Neuron (in vitro differentiated cells): ENCODE data around the gene GPR151.

ENCODE experiments used
- H2AFZ ChIP-seq: one replicate; pipeline ENCODE4 v1.6.1; 2013; ENCODE audit warnings: low read depth, mild to moderate bottlenecking, inconsistent platforms, low read length, moderate library complexity
- H3K27me3 ChIP-seq: one replicate; pipeline ENCODE4 v1.6.1; 2013; ENCODE audit warnings: low read length; ENCODE audit not compliant: insufficient read depth
- H3K36me3 ChIP-seq: one replicate; pipeline ENCODE4 v1.6.1; 2013; ENCODE audit warnings: low read length; ENCODE audit not compliant: insufficient read depth
- H3K4me1 ChIP-seq: one replicate; pipeline ENCODE4 v1.6.1; 2013; ENCODE audit warnings: low read length; ENCODE audit not compliant: insufficient read depth
- H3K4me3 ChIP-seq: 2 replicates; pipeline ENCODE4 v1.5.1; 2013; ENCODE audit warnings: mild to moderate bottlenecking, low read length, moderate library complexity
- H3K9me3 ChIP-seq: one replicate; pipeline ENCODE4 v1.6.1; 2013; ENCODE audit warnings: low read length

GPR151 gene

DNA sequence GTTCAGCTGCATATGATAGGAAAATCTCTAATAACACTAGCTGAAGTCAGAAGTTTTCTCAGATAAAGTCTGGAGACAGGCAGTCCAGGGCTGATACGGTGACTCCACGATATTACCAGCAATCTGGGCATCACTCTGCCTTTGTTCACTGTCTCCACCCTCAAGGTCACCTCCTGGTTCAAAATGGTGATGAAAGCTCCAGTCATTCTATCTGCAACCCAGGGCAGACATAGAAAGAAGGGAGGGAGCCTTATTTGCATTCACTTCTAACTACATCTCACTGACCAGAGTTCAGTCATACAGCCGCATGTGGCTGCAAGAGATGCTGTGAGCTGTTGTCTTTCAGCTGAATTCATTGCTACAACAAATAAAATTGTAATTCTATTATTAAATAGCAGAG lies 22.4 kb upstream of the GPR151 start:
- no peak overlapping the region for H3K4me3 ChIP-seq
- no peaks in the 10 kb centered on the region for H3K27me3 ChIP-seq
- H3K36me3 ChIP-seq: no peaks in the 10 kb centered on the region
- no peaks in the 10 kb centered on the region for H3K9me3 ChIP-seq
- H2AFZ ChIP-seq: no peak overlapping the region
- peaks cover 21% of the 10 kb centered on the region for H3K4me1 ChIP-seq

DNA sequence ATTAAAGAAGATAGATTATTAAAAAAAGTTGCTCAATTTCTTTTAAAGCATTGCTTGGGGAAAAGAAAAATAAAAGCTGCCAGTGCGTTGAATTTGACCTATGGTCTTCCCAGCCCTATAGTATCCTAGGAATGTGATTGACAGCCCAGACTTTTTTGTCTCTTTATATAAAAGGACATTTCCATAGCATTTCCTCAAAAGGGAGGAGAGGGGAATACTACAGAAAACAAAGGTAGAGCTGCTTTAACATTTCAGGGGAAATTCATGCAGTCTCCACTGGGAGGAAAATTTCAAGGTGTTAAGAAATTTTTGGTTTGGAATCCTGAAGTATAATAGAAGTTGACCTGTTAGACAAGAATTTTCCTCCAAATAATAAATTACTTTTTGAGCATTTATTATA lies 17.9 kb upstream of the GPR151 start:
- Histone ChIP-seq H2AFZ (no peak overlapping the region), H3K4me3 (no peak overlapping the region), H3K9me3 (no peaks in the 10 kb centered on the region), H3K27me3 (no peaks in the 10 kb centered on the region), H3K36me3 (no peaks in the 10 kb centered on the region), H3K4me1 (peaks cover 15% of the 10 kb centered on the region)

DNA sequence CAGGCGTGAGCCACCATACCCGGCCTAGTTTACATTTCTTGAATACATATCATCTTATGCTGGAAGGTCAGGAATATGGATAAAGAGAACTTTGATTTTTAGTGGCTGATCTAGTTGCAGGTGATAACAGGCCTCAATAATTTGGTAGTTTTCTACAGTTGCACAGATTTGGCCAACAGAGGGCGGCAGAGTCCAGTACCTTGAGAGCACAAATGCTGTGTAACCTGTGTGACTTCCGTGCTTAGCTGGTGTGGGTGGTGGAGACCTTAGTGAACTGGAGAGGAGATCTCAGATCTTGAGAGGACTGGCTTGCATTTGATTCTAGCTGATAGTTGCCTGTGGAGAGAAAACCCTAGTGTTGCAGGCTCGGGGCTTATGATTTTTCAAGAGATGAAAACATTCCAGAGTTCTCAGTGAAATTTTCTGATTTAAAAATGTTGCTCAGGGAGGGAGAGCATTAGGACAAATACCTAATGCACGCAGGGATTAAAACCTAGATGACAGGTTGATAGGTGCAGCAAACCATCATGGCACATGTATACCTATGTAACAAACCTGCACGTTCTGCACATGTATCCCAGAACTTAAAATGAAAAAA lies 17.4 kb upstream of the GPR151 start:
- Histone ChIP-seq H3K9me3 (no peaks in the 10 kb centered on the region), H2AFZ (no peak overlapping the region), H3K27me3 (no peaks in the 10 kb centered on the region), H3K4me3 (no peak overlapping the region), H3K4me1 (peaks cover 15% of the 10 kb centered on the region), H3K36me3 (no peaks in the 10 kb centered on the region)

DNA sequence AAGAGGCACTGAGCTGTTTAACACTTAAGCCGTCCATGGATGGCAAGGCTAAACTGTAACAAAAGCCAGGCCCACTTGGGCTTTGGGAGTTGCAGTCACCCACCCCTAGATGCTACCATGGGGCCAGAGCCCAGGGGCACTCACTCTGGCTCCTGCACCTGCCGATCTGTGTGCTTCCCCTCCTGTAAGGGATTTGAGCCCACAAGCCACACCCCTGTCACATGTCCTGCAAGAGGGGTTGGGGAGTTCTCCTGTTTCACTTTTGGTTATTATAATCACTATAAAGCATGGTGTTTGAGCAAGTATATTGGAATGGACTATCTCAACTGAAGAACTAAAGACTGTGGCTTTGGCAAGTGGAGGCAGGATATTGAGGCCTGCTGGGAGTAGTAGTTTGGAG lies 14.0 kb upstream of the GPR151 start:
- Histone ChIP-seq H3K4me1 (peaks cover 15% of the 10 kb centered on the region), H2AFZ (no peak overlapping the region), H3K27me3 (no peaks in the 10 kb centered on the region), H3K9me3 (no peaks in the 10 kb centered on the region), H3K4me3 (no peak overlapping the region), H3K36me3 (no peaks in the 10 kb centered on the region)

DNA sequence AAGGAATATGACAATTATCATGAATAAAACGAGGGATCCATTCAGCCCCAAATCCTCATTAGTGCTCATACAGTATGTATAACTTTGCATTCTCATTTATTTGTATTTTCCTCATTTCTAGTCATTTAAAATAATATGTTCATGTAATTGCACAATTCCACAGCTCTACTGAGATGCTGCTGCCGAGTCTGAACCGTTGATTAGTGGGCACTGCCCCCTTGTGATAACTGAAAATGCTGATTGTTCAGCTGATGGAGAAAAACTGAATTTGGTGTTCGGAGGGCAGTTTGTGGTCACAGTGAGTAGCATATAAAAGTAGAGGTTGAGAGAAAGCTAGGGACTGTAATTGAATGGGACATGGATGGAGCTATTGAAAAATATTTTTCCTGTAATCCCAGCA lies 12.2 kb upstream of the GPR151 start:
- Histone ChIP-seq H3K9me3 (no peaks in the 10 kb centered on the region), H3K4me1 (peaks cover 2% of the 10 kb centered on the region), H3K27me3 (no peaks in the 10 kb centered on the region), H3K4me3 (no peak overlapping the region), H3K36me3 (no peaks in the 10 kb centered on the region), H2AFZ (no peak overlapping the region)

DNA sequence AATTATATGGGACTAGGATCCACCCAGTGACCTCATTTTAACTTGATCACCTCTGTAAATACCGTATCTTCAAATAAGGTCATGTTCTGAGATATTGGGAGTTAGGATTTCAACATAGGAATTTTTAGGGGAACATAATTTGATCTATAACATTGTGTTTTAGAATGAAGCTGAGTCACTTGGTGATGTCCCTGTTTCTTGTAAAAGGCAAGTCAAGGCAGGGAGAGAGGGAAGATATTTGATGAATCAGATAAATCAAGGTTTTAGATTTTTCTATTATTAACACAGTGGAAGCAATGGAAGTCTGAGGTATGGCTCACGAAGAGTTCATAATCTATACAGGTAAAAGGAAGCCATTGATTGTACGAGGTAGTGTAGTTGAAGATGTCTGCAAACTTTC lies 11.8 kb upstream of the GPR151 start:
- Histone ChIP-seq H3K4me3 (no peak overlapping the region), H2AFZ (no peak overlapping the region), H3K4me1 (peaks cover 2% of the 10 kb centered on the region)

DNA sequence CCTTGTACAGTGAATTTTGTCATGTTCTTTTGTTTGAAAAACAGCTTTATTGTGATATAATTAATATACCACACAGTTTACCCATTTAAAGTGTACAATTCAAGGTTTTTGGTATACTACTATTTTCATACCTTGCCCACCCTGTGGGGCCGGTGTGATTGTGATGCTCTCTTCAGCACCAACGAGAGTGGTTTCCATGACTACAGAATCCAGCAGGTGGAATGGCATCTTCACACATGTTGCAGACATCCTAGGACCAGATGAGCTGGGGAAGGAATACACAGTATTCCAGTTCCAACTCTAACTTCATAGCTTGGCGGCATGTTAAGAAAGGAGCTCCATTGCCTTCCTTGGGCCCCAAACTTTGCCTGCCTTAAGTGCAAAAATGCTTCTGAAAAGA lies 7.7 kb upstream of the GPR151 start:
- H3K27me3 ChIP-seq: no peaks in the 10 kb centered on the region
- H2AFZ ChIP-seq: no peak overlapping the region
- no peaks in the 10 kb centered on the region for H3K4me1 ChIP-seq
- no peak overlapping the region for H3K4me3 ChIP-seq
- no peaks in the 10 kb centered on the region for H3K9me3 ChIP-seq
- H3K36me3 ChIP-seq: no peaks in the 10 kb centered on the region

More for the DNA sequence above, 11.8 kb upstream of the GPR151 start:
- Histone ChIP-seq H3K9me3 (no peaks in the 10 kb centered on the region), H3K36me3 (no peaks in the 10 kb centered on the region), H3K27me3 (no peaks in the 10 kb centered on the region)

DNA sequence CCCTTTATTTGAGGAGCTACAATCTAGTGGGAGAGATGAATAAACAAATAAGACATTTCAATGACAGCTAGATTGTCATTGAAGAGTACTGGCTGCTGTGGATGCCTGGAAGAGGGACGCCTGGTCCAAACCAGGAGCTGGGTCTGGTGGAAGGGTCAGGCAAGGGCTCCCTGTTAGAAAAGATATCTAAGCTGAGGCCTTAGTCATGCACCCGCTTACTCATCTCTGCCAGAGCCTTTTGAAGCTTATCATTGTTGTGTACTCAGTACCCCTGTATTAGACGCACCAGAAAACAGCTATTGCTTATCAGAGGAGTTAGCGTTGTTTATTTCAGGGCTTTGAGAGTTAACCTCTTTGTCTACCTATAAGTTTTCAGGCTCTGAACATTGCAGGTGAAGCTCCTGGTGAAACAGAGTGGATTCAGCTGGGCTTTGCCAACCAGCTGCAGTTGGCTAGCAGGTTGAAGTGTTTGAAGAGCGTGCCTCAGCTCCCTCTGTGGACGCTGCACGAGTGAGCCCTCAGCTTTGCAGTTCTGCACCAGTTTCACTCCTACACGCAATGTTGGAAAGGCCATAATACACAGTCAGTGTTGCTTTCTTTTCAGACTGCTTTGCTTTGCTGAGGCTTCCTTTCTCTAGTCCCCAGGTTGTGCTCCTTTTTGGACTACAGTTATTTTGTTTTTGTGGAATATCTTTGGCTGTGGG lies 5.6 kb upstream of the GPR151 start:
- no peaks in the 10 kb centered on the region for H3K9me3 ChIP-seq
- H3K27me3 ChIP-seq: no peaks in the 10 kb centered on the region
- no peaks in the 10 kb centered on the region for H3K36me3 ChIP-seq
- no peak overlapping the region for H3K4me3 ChIP-seq
- no peak overlapping the region for H2AFZ ChIP-seq
- no peaks in the 10 kb centered on the region for H3K4me1 ChIP-seq

DNA sequence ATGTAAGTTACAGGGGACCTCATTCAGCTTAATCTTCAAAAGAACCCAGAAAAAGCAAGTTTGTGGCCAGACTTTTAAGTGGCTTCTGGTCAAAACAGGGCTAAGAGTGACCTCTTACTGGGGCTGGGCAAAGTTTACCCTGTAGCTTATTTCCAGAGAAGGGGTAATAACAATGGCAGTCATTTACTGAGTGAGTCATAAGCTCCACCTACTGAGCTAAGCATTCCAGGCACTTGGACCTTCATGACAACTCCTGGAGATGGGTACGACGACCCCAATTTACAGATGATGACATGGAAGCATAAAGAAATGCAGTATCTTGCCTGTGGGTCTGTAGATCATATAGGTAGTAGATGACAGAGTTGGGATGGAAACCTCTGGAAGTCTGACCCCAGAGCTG lies 4.7 kb upstream of the GPR151 start:
- H3K36me3 ChIP-seq: no peaks in the 10 kb centered on the region
- H3K4me1 ChIP-seq: no peaks in the 10 kb centered on the region
- no peaks in the 10 kb centered on the region for H3K9me3 ChIP-seq
- no peak overlapping the region for H2AFZ ChIP-seq
- no peaks in the 10 kb centered on the region for H3K27me3 ChIP-seq
- no peak overlapping the region for H3K4me3 ChIP-seq

DNA sequence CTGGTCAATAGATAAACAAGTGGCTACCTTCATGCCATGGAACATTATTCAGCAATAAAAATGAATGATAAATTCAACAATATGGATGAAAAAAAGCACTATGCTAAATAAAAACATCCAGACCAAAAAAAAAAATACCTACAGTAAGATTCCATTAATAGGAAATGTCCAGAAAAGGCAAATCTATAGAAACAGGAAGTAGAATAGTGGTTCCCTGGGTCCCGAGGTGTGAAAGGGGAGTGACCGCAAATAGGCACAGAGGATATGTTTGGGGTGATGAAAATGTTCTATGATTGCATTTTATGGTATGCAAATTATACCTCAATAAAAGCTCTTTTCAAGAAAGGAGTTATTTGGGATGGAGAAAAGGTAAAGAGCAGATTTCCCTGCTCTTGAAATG lies 3.6 kb upstream of the GPR151 start:
- Histone ChIP-seq H3K4me1 (no peaks in the 10 kb centered on the region), H3K9me3 (no peaks in the 10 kb centered on the region), H3K4me3 (no peak overlapping the region), H3K36me3 (no peaks in the 10 kb centered on the region), H2AFZ (no peak overlapping the region), H3K27me3 (no peaks in the 10 kb centered on the region)

DNA sequence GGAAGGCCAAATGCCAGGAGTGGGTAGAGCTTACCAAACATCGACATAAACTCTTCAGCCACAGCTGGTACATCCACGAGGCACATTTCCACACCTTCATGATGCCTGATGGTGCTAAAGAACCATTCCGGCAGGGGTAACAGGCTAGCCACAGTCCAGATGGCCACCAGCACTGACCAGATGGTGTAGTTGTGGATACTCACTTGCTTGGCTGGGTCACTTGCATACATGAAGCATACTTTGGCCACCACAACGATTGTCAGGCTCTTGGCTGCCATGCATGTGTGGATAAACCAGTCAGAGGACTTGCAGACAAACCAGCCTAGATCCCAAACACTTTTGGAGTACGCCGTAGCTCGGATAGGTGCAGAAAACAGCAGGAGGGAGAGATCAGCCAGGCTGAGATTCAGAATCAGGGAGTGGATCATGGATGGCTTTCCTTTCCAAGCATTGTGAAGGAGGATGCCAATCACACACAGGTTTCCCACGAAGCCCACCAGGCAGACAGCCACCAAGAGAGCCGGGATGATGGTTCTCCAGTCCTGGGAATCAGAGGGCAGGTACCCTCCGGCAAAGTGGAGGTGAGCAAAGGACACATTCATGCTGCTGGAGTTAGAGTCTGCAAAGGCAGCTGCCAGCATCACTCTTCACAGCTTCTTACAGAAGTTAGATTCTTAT lies 378 bp downstream of the GPR151 start:
- H3K4me1 ChIP-seq: no peaks in the 10 kb centered on the region
- peaks cover 18% of the 10 kb centered on the region for H3K36me3 ChIP-seq
- H3K4me3 ChIP-seq: no peak overlapping the region
- H2AFZ ChIP-seq: no peak overlapping the region
- no peaks in the 10 kb centered on the region for H3K27me3 ChIP-seq
- H3K9me3 ChIP-seq: no peaks in the 10 kb centered on the region

DNA sequence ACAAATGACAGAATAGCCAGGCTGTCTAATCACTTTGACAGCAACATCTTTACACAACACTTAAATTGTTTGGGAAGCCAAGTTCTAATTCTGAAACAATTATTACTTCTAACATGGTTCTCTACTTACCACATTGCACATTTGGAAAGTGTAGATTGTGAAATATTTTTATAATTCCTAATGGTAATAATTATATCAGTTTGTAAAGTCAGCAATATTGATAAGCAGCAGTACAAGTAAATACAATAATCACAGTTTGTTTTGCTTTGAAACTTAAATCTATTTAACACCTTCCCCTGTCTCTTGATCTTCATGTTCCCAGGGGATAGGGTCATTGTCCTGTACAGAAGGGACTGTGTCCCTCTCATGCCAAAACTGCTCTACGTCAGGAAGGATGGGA lies 1.4 kb downstream of the GPR151 start:
- Histone ChIP-seq H3K27me3 (no peaks in the 10 kb centered on the region), H3K4me3 (no peak overlapping the region), H2AFZ (no peak overlapping the region), H3K4me1 (no peaks in the 10 kb centered on the region), H3K9me3 (no peaks in the 10 kb centered on the region), H3K36me3 (peaks cover 28% of the 10 kb centered on the region)

DNA sequence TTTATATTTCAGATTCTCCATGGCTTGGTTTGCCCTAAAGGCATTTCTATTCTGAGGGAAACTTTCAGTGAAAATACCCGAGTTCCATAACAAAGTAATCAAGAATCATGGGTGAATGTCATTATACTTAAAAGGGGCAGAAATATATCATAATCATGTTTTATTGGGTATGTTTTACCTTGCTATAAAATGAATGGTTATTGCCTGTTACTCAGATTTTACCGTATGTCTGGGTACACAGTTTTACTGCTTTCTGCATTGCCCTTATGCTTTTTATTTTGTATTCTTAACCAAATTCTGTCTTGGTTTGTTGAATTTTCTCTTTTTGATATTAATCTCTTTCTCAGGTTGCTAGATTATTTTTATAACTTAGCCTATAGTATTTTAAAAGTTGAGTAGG lies 2.5 kb downstream of the GPR151 start:
- H3K4me1 ChIP-seq: no peaks in the 10 kb centered on the region
- H3K27me3 ChIP-seq: no peaks in the 10 kb centered on the region
- peaks cover 40% of the 10 kb centered on the region for H3K36me3 ChIP-seq
- H2AFZ ChIP-seq: no peak overlapping the region
- H3K9me3 ChIP-seq: no peaks in the 10 kb centered on the region
- no peak overlapping the region for H3K4me3 ChIP-seq
